Epithelial cell of prostate (primary cell): ENCODE data around the gene BMS1.

Experiments
- DNase-seq: peaks from one replicate; pipeline ENCODE4 v3.0.0-alpha.2; 2011; ENCODE audit warnings: low read depth, low spot score
- H3K27ac ChIP-seq: fragments of 450-650 bp; 2 replicates; pipeline ENCODE4 v1.5.1; 2017; ENCODE audit warnings: mild to moderate bottlenecking

BMS1 gene

DNA sequence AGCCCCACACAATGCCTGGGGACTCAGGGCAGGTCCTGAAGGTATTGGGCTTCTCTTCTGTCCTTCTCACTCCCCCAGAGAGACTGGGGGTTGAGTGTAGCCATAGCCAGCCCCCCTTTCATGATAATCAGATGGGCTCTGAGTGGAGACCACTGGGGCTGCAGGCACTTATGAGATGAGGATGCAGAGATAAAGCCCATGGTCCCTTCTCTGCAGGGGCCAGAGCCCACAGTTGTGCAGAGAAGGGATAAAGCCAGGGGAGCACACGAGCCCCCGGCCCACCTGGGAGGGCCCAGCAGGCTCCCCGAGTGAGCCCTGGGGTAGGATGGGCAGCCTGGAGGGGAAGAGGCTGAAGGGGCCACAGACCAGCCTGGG lies 96.2 kb downstream of the BMS1 start:
- no peak overlapping the region for H3K27ac ChIP-seq
- no peak for DNase-seq

DNA sequence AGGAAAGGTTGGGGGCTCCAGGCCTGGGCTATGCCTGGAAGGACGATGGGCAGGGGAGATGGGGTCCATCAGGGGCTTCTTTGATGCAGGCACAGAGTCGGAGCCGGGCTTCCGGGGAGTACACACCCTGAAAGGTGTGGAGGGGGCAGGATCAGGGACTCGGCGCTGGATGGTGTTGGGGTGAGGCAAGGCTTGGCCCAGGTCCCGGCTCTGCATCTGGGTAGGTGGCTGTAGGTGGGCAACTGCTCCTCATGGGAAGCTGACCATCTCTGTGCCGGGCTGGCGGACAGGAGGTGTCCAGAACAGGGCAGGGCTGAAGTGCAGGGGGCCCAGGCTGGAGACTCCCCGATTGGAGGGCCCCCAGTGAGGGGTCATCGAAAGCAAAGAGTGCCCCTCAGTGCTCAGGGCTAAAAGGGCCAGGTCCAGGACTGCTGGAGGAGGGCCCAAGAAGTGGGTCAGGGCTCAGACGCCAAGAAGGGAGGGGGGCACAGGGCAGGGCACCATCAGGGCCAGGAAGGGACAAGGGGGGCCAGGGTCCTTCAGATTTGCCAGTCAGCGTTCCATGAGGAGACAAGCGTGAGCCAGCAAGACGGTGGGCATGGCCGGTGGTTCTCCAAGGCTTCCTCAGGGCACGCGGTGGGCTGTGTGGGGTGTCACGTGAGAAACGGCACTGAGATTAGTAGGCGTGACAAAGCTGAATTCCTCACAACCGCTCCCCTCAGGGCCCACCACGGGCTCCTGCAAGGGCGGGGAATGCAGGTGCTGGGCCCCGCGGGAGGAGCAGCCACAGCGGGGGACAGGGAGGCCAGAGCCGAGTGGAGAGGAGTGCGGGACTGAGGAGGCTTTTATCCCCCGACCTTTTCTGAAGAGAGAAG lies 97.0 kb downstream of the BMS1 start:
- no peak overlapping the region for H3K27ac ChIP-seq
- no peak for DNase-seq

DNA sequence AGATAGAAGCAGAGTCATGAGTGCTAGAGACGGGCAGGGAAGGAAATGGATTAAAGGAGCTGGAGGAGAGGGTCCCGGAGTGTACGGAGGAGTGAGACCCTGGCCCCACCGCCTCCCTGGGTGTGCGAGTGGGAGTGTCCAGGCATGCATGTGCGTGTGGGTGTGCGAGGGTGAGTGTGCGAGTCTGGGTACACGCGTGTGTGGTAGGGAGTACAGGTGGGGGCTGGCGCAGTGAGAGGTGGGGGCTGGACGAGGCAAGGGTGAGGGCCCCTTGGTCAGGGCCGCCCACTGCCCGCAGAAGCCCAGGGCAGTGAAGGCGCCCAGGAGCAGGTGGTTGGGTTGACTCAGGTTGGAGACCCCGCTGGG lies 97.6 kb downstream of the BMS1 start:
- H3K27ac ChIP-seq = no peak overlapping the region
- no peak for DNase-seq

DNA sequence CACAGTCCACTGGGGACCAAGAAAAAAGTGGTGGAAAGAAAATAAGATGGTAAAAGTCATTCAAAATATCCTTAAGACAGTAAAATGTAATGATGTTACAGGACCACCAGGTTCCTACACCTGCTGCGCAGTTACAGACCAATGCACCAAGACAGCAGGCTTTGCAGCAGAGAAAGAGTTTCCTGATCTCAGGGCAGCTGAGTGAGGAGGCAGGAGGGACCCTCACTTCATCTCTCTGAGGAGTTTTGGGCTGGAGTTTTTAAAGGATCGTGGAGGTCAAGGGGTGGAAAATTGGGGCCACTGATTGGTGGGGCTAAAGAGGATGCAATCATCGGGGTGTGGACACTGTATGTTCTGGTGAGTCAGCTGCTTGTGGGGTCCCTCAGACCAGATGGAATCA lies 100.0 kb downstream of the BMS1 start:
- no peak overlapping the region for H3K27ac ChIP-seq
- no peak for DNase-seq
